Measurements from ENCODE around the gene LAMB4.

Gene LAMB4

GRCh38 chr7:108135446-108136190, 5.5 kb upstream of the LAMB4 start:
- DNase-seq, result peak; percentile 54 to 93 (median 89)
- Histone ChIP-seq H3K9me3 (ENCODE audit: control extremely low read depth in 1 of 5, control insufficient read depth in 4 of 5, insufficient read depth in 2 of 5, low read depth in 1 of 5, low read length in 4 of 5) (no peaks in the 10 kb centered on the region), H3K4me3 (ENCODE audit: control insufficient read depth in 1 of 7, extremely low read depth in 1 of 7, insufficient read depth in 4 of 7, low read depth in 2 of 7, low read length in 6 of 7) (peak overlapping the region in 2 of 7 experiments; percentile 14 to 29), H3K4me1 (ENCODE audit: control extremely low read depth in 1 of 4, control insufficient read depth in 4 of 4, insufficient read depth in 4 of 4, low read length in 3 of 4) (peaks cover 16 to 52% (median 20%) of the 10 kb centered on the region in 4 experiments), H3K36me3 (ENCODE audit: control insufficient read depth in 4 of 4, insufficient read depth in 4 of 4, low read length in 3 of 4) (no peaks in the 10 kb centered on the region), H3K27me3 (replicated peaks in 2 of 5; ENCODE audit: control insufficient read depth in 4 of 5, insufficient read depth in 5 of 5, low read length in 4 of 5) (no peaks in the 10 kb centered on the region), H3K27ac (ENCODE audit: insufficient read depth in 1 of 2, low read depth in 1 of 2, low read length in 2 of 2, poor library complexity in 1 of 2, severe bottlenecking in 2 of 2) (peak overlapping the region; percentile 41 to 54)
- POLR2A ChIA-PET, result interaction anchor here (0.8 kb wide), 1 partner anchor 41 kb away, joined by 5 read pairs; no protein-coding TSS in a partner anchor
- CTCF ChIA-PET, result interaction anchor here (1.1 to 3.5 kb wide), 5 partner anchors 10 to 26 kb away, joined by 3 to 16 read pairs (median 6); no protein-coding TSS in a partner anchor
- WGBS (ENCODE audit: insufficient coverage), result 28% methylated on average over 4 of the region's 7 CpGs

- Histone ChIP-seq H3K27ac (ENCODE audit: insufficient read depth in 1 of 2, low read depth in 1 of 2, low read length in 2 of 2, poor library complexity in 1 of 2, severe bottlenecking in 2 of 2) (no peak overlapping the region), H3K4me1 (ENCODE audit: control extremely low read depth in 1 of 4, control insufficient read depth in 4 of 4, insufficient read depth in 4 of 4, low read length in 3 of 4) (peaks cover 16 to 42% (median 20%) of the 10 kb centered on the region in 4 experiments), H3K36me3 (ENCODE audit: control insufficient read depth in 4 of 4, insufficient read depth in 4 of 4, low read length in 3 of 4) (no peaks in the 10 kb centered on the region), H3K27me3 (replicated peaks in 2 of 5; ENCODE audit: control insufficient read depth in 4 of 5, insufficient read depth in 5 of 5, low read length in 4 of 5) (no peaks in the 10 kb centered on the region), H3K4me3 (ENCODE audit: control insufficient read depth in 1 of 7, extremely low read depth in 1 of 7, insufficient read depth in 4 of 7, low read depth in 2 of 7, low read length in 6 of 7) (no peak overlapping the region), H3K9me3 (ENCODE audit: control extremely low read depth in 1 of 5, control insufficient read depth in 4 of 5, insufficient read depth in 2 of 5, low read depth in 1 of 5, low read length in 4 of 5) (no peaks in the 10 kb centered on the region)
- CTCF ChIA-PET, result interaction anchor here (1.3 to 3.5 kb wide), 5 partner anchors 11 to 25 kb away, joined by 3 to 16 read pairs (median 8); no protein-coding TSS in a partner anchor
- POLR2A ChIA-PET, result no interaction called here
- WGBS (ENCODE audit: insufficient coverage), result no CpG with 5 or more reads among the region's 1 CpG
- no peak for DNase-seq
Measured at GRCh38 chr7:108134486-108134885, 4.3 kb upstream of the LAMB4 start.

DNA sequence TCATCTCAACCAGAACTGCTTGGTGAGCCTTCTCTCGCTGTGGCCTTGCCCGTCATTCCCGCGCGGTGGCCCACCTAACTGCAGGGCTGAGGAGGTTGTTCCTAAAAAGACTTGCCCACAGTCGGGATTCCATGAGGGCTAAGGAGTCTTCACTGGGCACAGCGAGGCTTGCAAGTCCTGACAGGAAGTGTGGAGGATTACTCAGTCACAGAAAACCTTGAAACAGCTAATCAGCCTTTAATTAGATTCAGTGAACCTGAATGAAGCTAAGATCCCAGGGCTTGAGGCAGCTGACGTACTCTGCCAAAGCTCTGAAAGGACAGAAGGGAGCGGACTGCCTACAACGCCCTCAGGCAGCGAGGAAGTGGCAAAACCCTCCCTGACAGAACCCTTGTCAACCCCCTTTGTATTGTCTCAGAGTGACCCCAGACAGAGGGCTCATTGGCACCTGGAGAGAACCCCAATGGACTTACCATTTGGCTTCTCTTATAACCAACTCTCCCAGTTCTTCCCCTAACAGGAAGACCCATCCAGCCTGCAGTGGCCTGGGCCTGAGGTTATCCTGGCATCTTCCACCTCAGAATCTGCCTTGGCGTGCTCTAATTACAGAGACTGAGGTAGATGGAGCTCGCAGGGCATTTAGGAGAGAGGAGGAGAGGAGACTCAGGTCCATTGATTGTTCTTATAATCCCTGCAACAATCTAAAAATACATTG, 2.5 kb upstream of the LAMB4 start:
- no peak for DNase-seq
- Histone ChIP-seq H3K27me3 (replicated peaks in 2 of 5; ENCODE audit: control insufficient read depth in 4 of 5, insufficient read depth in 5 of 5, low read length in 4 of 5) (no peaks in the 10 kb centered on the region), H3K4me1 (ENCODE audit: control extremely low read depth in 1 of 4, control insufficient read depth in 4 of 4, insufficient read depth in 4 of 4, low read length in 3 of 4) (peaks cover 16 to 40% (median 20%) of the 10 kb centered on the region in 4 experiments), H3K4me3 (ENCODE audit: control insufficient read depth in 1 of 7, extremely low read depth in 1 of 7, insufficient read depth in 4 of 7, low read depth in 2 of 7, low read length in 6 of 7) (no peak overlapping the region), H3K27ac (ENCODE audit: insufficient read depth in 1 of 2, low read depth in 1 of 2, low read length in 2 of 2, poor library complexity in 1 of 2, severe bottlenecking in 2 of 2) (no peak overlapping the region), H3K9me3 (ENCODE audit: control extremely low read depth in 1 of 5, control insufficient read depth in 4 of 5, insufficient read depth in 2 of 5, low read depth in 1 of 5, low read length in 4 of 5) (no peaks in the 10 kb centered on the region), H3K36me3 (ENCODE audit: control insufficient read depth in 4 of 4, insufficient read depth in 4 of 4, low read length in 3 of 4) (no peaks in the 10 kb centered on the region)
- WGBS (ENCODE audit: insufficient coverage), result 95% methylated on average over 11 of the region's 13 CpGs
- CTCF ChIA-PET, result interaction anchor here (1.8 to 3.5 kb wide), 2 partner anchors 13 to 19 kb away, joined by 8 to 16 read pairs; no protein-coding TSS in a partner anchor
- POLR2A ChIA-PET, result no interaction called here

GRCh38 chr7:108129018-108129965, 869 bp downstream of the LAMB4 start:
- Histone ChIP-seq H3K36me3 (ENCODE audit: control insufficient read depth in 4 of 4, insufficient read depth in 4 of 4, low read length in 3 of 4) (no peaks in the 10 kb centered on the region), H3K4me1 (ENCODE audit: control extremely low read depth in 1 of 4, control insufficient read depth in 4 of 4, insufficient read depth in 4 of 4, low read length in 3 of 4) (peaks cover 0 to 13% (median under 1%) of the 10 kb centered on the region in 4 experiments), H3K4me3 (ENCODE audit: control insufficient read depth in 1 of 7, extremely low read depth in 1 of 7, insufficient read depth in 4 of 7, low read depth in 2 of 7, low read length in 6 of 7) (no peak overlapping the region), H3K27me3 (replicated peaks in 2 of 5; ENCODE audit: control insufficient read depth in 4 of 5, insufficient read depth in 5 of 5, low read length in 4 of 5) (no peaks in the 10 kb centered on the region), H3K27ac (ENCODE audit: insufficient read depth in 1 of 2, low read depth in 1 of 2, low read length in 2 of 2, poor library complexity in 1 of 2, severe bottlenecking in 2 of 2) (no peak overlapping the region), H3K9me3 (ENCODE audit: control extremely low read depth in 1 of 5, control insufficient read depth in 4 of 5, insufficient read depth in 2 of 5, low read depth in 1 of 5, low read length in 4 of 5) (no peaks in the 10 kb centered on the region)
- no peak for DNase-seq
- ChIA-PET POLR2A (no interaction called here), CTCF (interaction anchor here (2.7 kb wide), 1 partner anchor 16 kb away, joined by 15 read pairs; no protein-coding TSS in a partner anchor)
- WGBS (ENCODE audit: insufficient coverage), result 93% methylated on average over 2 of the region's 7 CpGs

DNA sequence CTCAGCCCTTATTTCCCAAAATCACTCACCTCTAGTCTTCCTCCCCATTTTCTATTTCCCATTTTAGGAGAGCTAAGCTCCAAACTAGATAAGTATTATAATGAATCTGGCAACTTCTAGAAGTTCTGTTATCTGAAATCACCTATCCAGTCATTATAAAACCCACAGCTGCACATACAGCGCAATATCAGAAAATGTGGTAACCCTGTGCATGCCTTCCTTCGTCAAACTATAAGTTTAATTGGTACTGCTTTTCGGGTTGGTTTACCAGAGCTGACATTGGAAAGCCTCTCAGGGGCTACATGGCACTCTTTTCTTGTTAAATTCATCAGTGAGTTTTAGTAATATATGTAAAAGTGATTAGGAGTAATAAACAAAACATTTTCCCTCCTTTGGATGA, 1.6 kb downstream of the LAMB4 start:
- CTCF ChIA-PET, result no interaction called here
- no peak for DNase-seq
- no peak overlapping the region for H3K27ac ChIP-seq (ENCODE audit: insufficient read depth in 1 of 2, low read depth in 1 of 2, low read length in 2 of 2, poor library complexity in 1 of 2, severe bottlenecking in 2 of 2)
- H3K36me3 ChIP-seq (ENCODE audit: control insufficient read depth in 4 of 4, insufficient read depth in 4 of 4, low read length in 3 of 4), result no peaks in the 10 kb centered on the region
- 100% methylated on average over 3 of the region's 3 CpGs for WGBS (ENCODE audit: insufficient coverage)
- H3K27me3 ChIP-seq (replicated peaks in 2 of 5; ENCODE audit: control insufficient read depth in 4 of 5, insufficient read depth in 5 of 5, low read length in 4 of 5), result no peaks in the 10 kb centered on the region
- POLR2A ChIA-PET, result no interaction called here
- H3K9me3 ChIP-seq (ENCODE audit: control extremely low read depth in 1 of 5, control insufficient read depth in 4 of 5, insufficient read depth in 2 of 5, low read depth in 1 of 5, low read length in 4 of 5), result no peaks in the 10 kb centered on the region
- H3K4me3 ChIP-seq (ENCODE audit: control insufficient read depth in 1 of 7, extremely low read depth in 1 of 7, insufficient read depth in 4 of 7, low read depth in 2 of 7, low read length in 6 of 7), result no peak overlapping the region
- H3K4me1 ChIP-seq (ENCODE audit: control extremely low read depth in 1 of 4, control insufficient read depth in 4 of 4, insufficient read depth in 4 of 4, low read length in 3 of 4), result peaks cover 0 to 8% (median 0%) of the 10 kb centered on the region in 4 experiments

- ChIA-PET POLR2A (no interaction called here), CTCF (no interaction called here)
- H3K4me3 ChIP-seq (ENCODE audit: control insufficient read depth in 1 of 7, extremely low read depth in 1 of 7, insufficient read depth in 4 of 7, low read depth in 2 of 7, low read length in 6 of 7), result no peak overlapping the region
- no peak overlapping the region for H3K27ac ChIP-seq (ENCODE audit: insufficient read depth in 1 of 2, low read depth in 1 of 2, low read length in 2 of 2, poor library complexity in 1 of 2, severe bottlenecking in 2 of 2)
- H3K27me3 ChIP-seq (replicated peaks in 2 of 5; ENCODE audit: control insufficient read depth in 4 of 5, insufficient read depth in 5 of 5, low read length in 4 of 5), result no peaks in the 10 kb centered on the region
- H3K4me1 ChIP-seq (ENCODE audit: control extremely low read depth in 1 of 4, control insufficient read depth in 4 of 4, insufficient read depth in 4 of 4, low read length in 3 of 4), result no peaks in the 10 kb centered on the region
- WGBS (ENCODE audit: insufficient coverage), result 95% methylated on average over 5 of the region's 5 CpGs
- H3K36me3 ChIP-seq (ENCODE audit: control insufficient read depth in 4 of 4, insufficient read depth in 4 of 4, low read length in 3 of 4), result no peaks in the 10 kb centered on the region
- no peak for DNase-seq
- no peaks in the 10 kb centered on the region for H3K9me3 ChIP-seq (ENCODE audit: control extremely low read depth in 1 of 5, control insufficient read depth in 4 of 5, insufficient read depth in 2 of 5, low read depth in 1 of 5, low read length in 4 of 5)
Measured at GRCh38 chr7:108127461-108127860, 2.7 kb downstream of the LAMB4 start.

All from common myeloid progenitor, CD34-positive (primary cell).